DOHH2 (cell line): ENCODE results near the gene OR2A12.

Source experiments
- H3F3A ChIP-seq: fragments of 200-600 bp; sonication (generic), shearing (Covaris generic); 2 replicates; pipeline ENCODE4 v1.6.0; 2016; ENCODE audit warnings: antibody characterized with exemption, mild to moderate bottlenecking; ENCODE audit not compliant: control insufficient read depth, insufficient read depth
- H3K27ac ChIP-seq: fragments of 200-600 bp; sonication (generic); 2 replicates; pipeline ENCODE4 v1.5.1; 2014; ENCODE audit warnings: low read depth, mild to moderate bottlenecking, low read length, moderate library complexity
- H3K27me3 ChIP-seq: fragments of 200-600 bp; sonication (generic); 2 replicates; pipeline ENCODE4 v1.6.1; 2014; ENCODE audit warnings: mild to moderate bottlenecking, low read length, mixed read lengths; ENCODE audit not compliant: control insufficient read depth
- H3K36me3 ChIP-seq: fragments of 200-600 bp; sonication (generic); 2 replicates; pipeline ENCODE4 v1.6.1; 2014; ENCODE audit warnings: mild to moderate bottlenecking, low read length, moderate library complexity, mixed read lengths; ENCODE audit not compliant: control insufficient read depth
- H3K4me1 ChIP-seq: fragments of 200-600 bp; sonication (generic); 2 replicates; pipeline ENCODE4 v1.6.1; 2014; ENCODE audit warnings: mild to moderate bottlenecking, low read length, mixed read lengths; ENCODE audit not compliant: control insufficient read depth
- H3K4me2 ChIP-seq: fragments of 200-600 bp; sonication (generic); 2 replicates; pipeline ENCODE4 v1.6.0; 2014; ENCODE audit warnings: mild to moderate bottlenecking, low read length, moderate library complexity
- H3K4me3 ChIP-seq: fragments of 200-600 bp; sonication (generic); 2 replicates; pipeline ENCODE4 v1.5.1; 2014; ENCODE audit warnings: mild to moderate bottlenecking, low read length, mixed read lengths
- H3K79me2 ChIP-seq: fragments of 200-600 bp; sonication (generic); 2 replicates; pipeline ENCODE4 v1.6.1; 2014; ENCODE audit warnings: mild to moderate bottlenecking, low read length, mixed read lengths; ENCODE audit not compliant: control insufficient read depth
- H3K9me2 ChIP-seq: fragments of 200-600 bp; sonication (generic); replicated peaks from 2 replicates; pipeline ENCODE4 v1.6.1; 2014; ENCODE audit warnings: mild to moderate bottlenecking, low read length, mixed read lengths; ENCODE audit not compliant: control insufficient read depth
- H3K9me3 ChIP-seq: fragments of 200-600 bp; sonication (generic); 2 replicates; pipeline ENCODE4 v1.6.1; 2014; ENCODE audit warnings: antibody characterized with exemption, low read length, mixed read lengths; ENCODE audit not compliant: control insufficient read depth, insufficient read depth
- H4K20me1 ChIP-seq: fragments of 200-600 bp; sonication (generic); 2 replicates; pipeline ENCODE4 v1.6.0; 2014; ENCODE audit warnings: low read depth, mild to moderate bottlenecking, antibody characterized with exemption, low read length, moderate library complexity; ENCODE audit not compliant: control insufficient read depth, insufficient read depth
- EZH2phosphoT487 ChIP-seq: fragments of 200-600 bp; sonication (generic); IDR thresholded peaks from 2 replicates; pipeline ENCODE4 v1.6.1; 2017; ENCODE audit warnings: borderline replicate concordance, mild to moderate bottlenecking, antibody characterized with exemption, low read length, moderate library complexity, mixed read lengths
- TF ChIP-seq, protein P1 (sequence below): fragments of 200-600 bp; sonication (generic); IDR thresholded peaks from one replicate; pipeline ENCODE4 v1.5.1; 2014; ENCODE audit warnings: antibody characterized with exemption, mild to moderate bottlenecking, low read depth, low read length; ENCODE audit not compliant: poor library complexity, severe bottlenecking

OR2A12 gene

DNA sequence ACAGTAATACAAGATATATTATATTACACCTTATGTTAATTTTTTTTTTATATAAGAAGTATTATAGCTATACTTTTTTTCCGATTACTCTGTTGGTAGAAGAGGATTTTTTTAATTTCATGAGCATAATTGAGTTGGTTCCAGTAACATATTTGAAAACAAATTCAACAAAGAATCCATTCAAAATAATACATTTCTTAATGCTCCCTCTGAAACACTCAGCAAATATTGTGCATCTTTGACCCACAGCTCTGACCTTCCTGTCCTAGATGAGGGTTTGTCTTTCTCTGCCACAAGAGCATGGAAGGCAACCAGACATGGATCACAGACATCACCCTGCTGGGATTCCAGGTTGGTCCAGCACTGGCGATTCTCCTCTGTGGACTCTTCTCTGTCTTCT lies 23.2 kb downstream of the OR2A12 start, which contains the start of gene OR2A2:
Gene OR2A2, plus strand, starts transcription at position 301 of the 400 bp plus-strand sequence. Its CDS starts 0 bp downstream, at position 301.
- H3K79me2 ChIP-seq = no peaks in the 10 kb centered on the region
- TF ChIP-seq, protein P1, sequence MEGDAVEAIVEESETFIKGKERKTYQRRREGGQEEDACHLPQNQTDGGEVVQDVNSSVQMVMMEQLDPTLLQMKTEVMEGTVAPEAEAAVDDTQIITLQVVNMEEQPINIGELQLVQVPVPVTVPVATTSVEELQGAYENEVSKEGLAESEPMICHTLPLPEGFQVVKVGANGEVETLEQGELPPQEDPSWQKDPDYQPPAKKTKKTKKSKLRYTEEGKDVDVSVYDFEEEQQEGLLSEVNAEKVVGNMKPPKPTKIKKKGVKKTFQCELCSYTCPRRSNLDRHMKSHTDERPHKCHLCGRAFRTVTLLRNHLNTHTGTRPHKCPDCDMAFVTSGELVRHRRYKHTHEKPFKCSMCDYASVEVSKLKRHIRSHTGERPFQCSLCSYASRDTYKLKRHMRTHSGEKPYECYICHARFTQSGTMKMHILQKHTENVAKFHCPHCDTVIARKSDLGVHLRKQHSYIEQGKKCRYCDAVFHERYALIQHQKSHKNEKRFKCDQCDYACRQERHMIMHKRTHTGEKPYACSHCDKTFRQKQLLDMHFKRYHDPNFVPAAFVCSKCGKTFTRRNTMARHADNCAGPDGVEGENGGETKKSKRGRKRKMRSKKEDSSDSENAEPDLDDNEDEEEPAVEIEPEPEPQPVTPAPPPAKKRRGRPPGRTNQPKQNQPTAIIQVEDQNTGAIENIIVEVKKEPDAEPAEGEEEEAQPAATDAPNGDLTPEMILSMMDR = no peak
- TF ChIP-seq EZH2phosphoT487 = no peak
- H3K4me2 ChIP-seq = no peak within 1 kb of the TSS
- no peaks in the 10 kb centered on the region for H3K36me3 ChIP-seq
- H3K27me3 ChIP-seq = no peaks in the 10 kb centered on the region
- H3K9me3 ChIP-seq = no peaks in the 10 kb centered on the region
- H3K9me2 ChIP-seq = no peaks in the 10 kb centered on the region
- H3K4me3 ChIP-seq = no peak within 1 kb of the TSS
- no peaks in the 10 kb centered on the region for H3F3A ChIP-seq
- no peaks in the 10 kb centered on the region for H3K4me1 ChIP-seq
- no peak within 1 kb of the TSS for H3K27ac ChIP-seq
- H4K20me1 ChIP-seq = no peaks in the 10 kb centered on the region

- Histone ChIP-seq H3F3A (no peaks in the 10 kb centered on the region), H3K36me3 (no peaks in the 10 kb centered on the region), H3K27ac (no peak overlapping the region), H3K4me2 (no peak overlapping the region), H3K4me1 (no peaks in the 10 kb centered on the region), H3K79me2 (no peaks in the 10 kb centered on the region), H3K4me3 (no peak overlapping the region), H3K27me3 (no peaks in the 10 kb centered on the region), H3K9me2 (no peaks in the 10 kb centered on the region), H4K20me1 (no peaks in the 10 kb centered on the region), H3K9me3 (no peaks in the 10 kb centered on the region)
- TF ChIP-seq EZH2phosphoT487 = no peak
- TF ChIP-seq, protein P1 = no peak
Observed at GRCh38 chr7:144110272-144110671, 24.2 kb downstream of the OR2A12 start.

- H3K27me3 ChIP-seq = no peaks in the 10 kb centered on the region
- H3K4me2 ChIP-seq = no peak overlapping the region
- H3K4me1 ChIP-seq = no peaks in the 10 kb centered on the region
- TF ChIP-seq, protein P1 = no peak
- TF ChIP-seq EZH2phosphoT487 = no peak
- no peak overlapping the region for H3K27ac ChIP-seq
- H3K79me2 ChIP-seq = no peaks in the 10 kb centered on the region
- no peak overlapping the region for H3K4me3 ChIP-seq
- no peaks in the 10 kb centered on the region for H3K9me2 ChIP-seq
- no peaks in the 10 kb centered on the region for H3K36me3 ChIP-seq
- no peaks in the 10 kb centered on the region for H3K9me3 ChIP-seq
- no peaks in the 10 kb centered on the region for H4K20me1 ChIP-seq
- H3F3A ChIP-seq = no peaks in the 10 kb centered on the region
Observed at GRCh38 chr7:144113651-144114050, 27.6 kb downstream of the OR2A12 start.
